DMS 273 treated with DMSO at 0.1 percent for 48 hours (cell line): ENCODE results near the gene HOXA5.

Source experiments
- DNase-seq: peaks from one replicate; lab custom pipeline; 2025; lab: John Stamatoyannopoulos, UW

HOXA5 gene

DNA sequence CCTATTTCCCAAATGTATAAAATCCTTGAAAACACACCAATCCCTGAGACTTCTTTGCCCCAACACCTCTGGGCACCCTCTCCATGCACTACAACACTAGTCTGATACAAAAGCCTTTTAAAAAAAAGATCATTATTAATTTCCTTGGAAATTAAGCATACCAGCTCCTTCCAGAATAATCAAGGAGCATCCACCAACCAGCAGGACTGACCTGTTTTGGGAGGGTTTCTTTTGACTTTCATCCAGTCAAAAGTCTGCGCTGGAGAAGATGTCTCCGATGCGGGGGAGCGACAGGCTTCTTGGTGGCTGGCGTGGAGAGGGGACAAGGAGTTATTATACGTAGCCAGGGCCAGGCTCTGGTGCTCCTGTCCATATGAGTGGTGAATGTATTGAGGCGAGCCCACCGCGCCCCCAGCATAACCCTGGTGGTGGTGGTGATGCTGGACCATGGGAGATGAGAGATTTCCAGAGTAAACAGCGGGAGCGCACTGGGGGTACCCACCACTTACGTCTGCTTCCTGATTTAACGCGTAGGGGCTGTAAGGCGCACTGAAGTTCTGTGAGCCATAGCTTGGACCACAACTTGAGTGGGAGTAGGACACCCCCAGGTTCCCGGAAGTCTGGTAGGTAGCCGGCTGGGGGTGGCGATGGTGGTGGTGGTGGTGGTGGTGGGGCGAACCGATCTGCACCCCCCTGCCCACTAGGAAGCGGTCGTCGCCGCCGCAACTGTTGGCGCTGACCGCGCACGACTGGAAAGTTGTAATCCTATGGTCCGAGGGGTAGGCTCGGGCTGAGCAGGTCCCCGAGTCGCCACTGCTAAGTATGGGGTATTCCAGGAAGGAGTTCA, 48.2 kb downstream of the HOXA5 start:
- no peak for DNase-seq

DNA sequence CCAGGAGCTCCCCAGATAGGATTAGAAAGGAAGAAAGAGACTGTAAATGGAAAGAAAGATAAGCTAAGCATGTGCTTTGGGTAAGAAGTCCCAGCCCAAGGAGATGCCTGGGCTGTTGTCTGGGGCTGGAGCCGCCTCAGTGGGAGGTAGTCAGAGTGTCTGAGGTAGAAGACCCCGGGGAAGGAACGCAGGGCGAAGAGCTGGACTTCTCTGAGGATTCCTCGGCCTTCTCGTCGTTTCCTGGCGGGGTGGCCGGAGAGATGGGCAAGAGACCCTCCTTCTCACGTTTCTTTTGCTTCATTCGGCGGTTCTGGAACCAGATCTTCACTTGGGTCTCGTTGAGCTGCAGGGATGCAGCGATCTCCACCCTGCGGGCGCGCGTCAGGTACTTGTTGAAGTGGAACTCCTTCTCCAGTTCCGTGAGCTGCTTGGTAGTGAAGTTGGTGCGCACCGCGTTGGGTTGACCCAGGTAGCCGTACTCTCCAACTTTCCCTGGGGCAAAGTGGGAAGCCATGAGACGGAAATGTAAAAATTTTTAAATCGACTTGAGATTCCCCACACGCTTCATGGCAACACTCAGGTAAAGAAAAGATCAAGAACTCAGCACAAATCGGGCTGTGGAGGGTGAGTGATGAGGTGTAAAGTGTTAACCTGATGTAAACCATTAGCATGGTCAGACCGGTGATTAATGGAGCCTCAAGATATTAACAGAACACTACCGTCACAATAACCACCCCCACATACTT, 49.0 kb downstream of the HOXA5 start:
- DNase-seq: no peak

DNA sequence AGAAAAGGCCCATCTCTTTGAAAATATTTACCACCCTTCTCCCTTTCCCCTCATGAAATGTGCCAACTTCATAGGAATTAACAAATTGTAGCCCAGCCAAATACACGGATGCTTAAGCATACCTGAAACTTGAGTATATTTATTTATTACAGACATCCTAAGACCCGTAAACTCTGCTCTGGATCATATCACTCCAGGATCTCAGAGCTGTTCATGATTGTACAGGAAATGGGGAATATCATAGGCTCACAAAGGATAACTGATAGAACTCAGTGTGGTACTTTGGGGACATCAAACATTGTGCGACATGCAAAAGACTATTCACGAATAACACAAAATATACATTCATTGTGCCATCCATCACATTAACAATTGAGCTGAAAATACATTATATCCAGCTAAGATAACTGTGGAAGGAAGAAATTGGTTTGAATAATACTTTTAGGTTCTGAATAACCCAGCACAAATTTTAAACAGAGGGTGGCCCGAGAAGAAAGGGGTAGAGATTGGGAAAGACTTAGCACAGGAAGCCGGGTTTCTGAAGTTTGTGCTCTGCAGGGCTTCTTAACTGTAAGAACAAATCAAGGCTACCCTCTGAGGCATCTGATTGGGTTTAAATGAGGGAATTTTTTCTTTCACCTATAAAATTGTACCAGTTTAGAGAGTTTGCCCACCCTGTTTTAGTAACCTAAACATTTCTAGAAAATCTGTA, 50.1 kb downstream of the HOXA5 start:
- no peak for DNase-seq

DNA sequence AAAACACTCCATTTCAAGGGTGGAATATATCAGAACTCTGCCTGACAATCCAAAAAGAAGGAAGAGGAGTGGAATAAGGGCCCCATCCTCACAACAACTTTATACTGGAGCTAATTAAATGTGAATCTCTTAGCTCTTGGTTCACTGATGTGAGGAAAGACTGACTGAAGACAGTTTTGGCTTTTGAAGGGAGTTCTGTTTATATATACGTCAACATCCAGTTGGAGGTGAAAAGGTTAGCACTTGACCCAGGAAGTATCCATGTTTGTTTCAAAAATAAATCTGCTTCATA, 50.7 kb downstream of the HOXA5 start:
- DNase-seq: no peak

DNA sequence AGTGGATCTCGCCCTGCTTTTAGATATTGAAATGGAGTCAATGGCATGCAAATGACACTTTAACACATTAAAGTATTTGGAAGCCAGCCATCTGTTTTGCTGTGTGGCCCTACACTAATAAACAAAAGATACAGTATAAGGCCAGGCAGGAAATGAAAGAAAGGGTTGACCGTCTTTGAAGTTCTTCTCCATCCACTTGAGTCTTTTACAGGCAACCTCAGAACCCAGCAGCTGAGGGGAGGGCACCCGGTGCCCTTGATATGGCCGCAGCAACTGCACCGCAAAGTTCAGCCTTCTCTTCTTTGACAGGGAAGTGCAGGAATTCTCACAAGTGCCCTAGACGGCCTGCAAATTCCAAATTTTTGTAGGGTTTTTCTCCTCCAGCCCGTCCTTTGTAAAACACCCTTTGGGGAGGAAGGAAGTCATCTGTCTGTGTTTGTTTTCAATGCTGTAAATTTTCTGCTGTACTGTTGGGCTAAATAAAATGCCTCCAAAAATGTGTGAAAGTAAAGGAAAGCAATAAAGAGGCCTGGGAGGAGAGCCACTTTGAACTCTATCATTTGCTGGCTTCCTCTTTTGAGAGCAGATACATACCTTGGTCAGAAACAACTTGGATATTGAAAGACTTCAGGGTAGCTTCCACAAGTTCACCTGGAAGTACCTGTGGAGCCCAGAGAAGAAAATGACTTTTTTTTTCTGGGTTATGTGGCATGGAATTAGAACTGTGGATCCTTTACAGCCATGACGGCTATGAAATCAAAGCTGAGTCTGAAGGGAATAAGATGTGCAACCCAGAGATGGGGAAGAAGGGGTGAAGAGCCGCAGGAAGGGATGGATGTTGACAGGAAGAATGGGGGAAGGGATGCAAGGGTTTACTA, 51.3 kb downstream of the HOXA5 start:
- no peak for DNase-seq

DNA sequence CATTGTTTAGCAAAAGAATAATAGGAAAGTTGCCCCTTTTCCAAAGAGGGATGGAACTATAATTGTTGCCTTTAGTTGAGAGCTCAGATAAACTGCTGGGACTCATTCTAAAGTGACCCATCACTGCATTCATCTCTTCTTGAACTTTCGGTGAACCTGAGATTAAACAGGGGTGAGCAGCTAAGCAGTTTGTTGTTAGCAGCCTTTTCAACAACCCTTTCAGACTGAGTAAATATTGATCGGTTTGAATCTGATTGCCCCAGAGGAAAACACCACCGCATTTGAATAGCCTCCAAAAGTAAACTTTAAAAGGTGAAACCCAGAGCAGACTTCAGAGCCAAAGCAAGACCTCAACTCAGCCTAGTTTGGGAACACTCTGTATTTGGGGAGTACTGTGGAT, 52.4 kb downstream of the HOXA5 start:
- no peak for DNase-seq
